SK-N-SH (cell line): ENCODE measurements around the gene DOCK10. TPM values are rescaled to one million over a fixed set of nuclear protein-coding genes. Genes with fewer than 3 reads are reported as not detected.

Source experiments
- CTCF ChIA-PET: fragments of 300-600, 350-600 bp; formaldehyde crosslinking; extraction: SDS; loops from one replicate; lab custom pipeline; 2021; lab: Yijun Ruan, JAX
- POLR2A ChIA-PET: fragments of 350-600 bp; sonication (Branson Sonifier 250); formaldehyde crosslinking; extraction: SDS; loops from one replicate; lab custom pipeline; 2020; ENCODE audit warnings: antibody characterized with exemption, inconsistent platforms; lab: Yijun Ruan, JAX
- DNase-seq: peaks from one replicate; pipeline ENCODE4 v3.0.0; 2012
- H2AFZ ChIP-seq: fragments of 200-600 bp; sonication (generic); 2 replicates; pipeline ENCODE4 v1.8.1; 2016; ENCODE audit warnings: antibody characterized with exemption, mild to moderate bottlenecking, low read depth
- H3F3A ChIP-seq: fragments of 200-600 bp; sonication (generic); replicated peaks from 2 replicates; pipeline ENCODE3; 2016; ENCODE audit warnings: antibody characterized with exemption, mild to moderate bottlenecking; ENCODE audit not compliant: insufficient read depth
- H3K27ac ChIP-seq, 2 experiments: fragments of 200-500 bp in 1 of 2; fragments of 200-600 bp in 1 of 2; sonication (Bioruptor generic) in 1 of 2; sonication (generic), shearing (Covaris generic) in 1 of 2; 2 replicates each; pipeline versions ENCODE4 v1.5.1 to v1.6.1; 2014 to 2016; ENCODE audit warnings: low read depth in 2 of 2, inconsistent platforms in 1 of 2, low read length in 1 of 2, mild to moderate bottlenecking in 1 of 2, mixed read lengths in 1 of 2
- H3K27me3 ChIP-seq: fragments of 200-600 bp; sonication (generic), shearing (Covaris generic); 2 replicates; pipeline ENCODE4 v1.6.1; 2016; ENCODE audit warnings: mixed run types; ENCODE audit not compliant: insufficient read depth
- H3K36me3 ChIP-seq, 2 experiments: fragments of 200-500 bp in 1 of 2; fragments of 200-600 bp in 1 of 2; sonication (Bioruptor generic) in 1 of 2; sonication (generic) in 1 of 2; replicated peaks in 1 of 2; 2 replicates each; pipeline versions ENCODE3 to v1.5.1; 2014 to 2016; ENCODE audit warnings: low read length in 1 of 2, mild to moderate bottlenecking in 1 of 2; ENCODE audit not compliant: insufficient read depth in 2 of 2, control insufficient read depth in 1 of 2
- H3K4me1 ChIP-seq, 2 experiments: fragments of 200-500 bp in 1 of 2; fragments of 200-600 bp in 1 of 2; sonication (Bioruptor generic) in 1 of 2; sonication (generic), shearing (Covaris generic) in 1 of 2; 2 replicates each; pipeline versions ENCODE4 v1.5.1 to v1.6.1; 2014 to 2016; ENCODE audit warnings: low read depth in 1 of 2, low read length in 1 of 2, mixed run types in 1 of 2; ENCODE audit not compliant: insufficient read depth in 2 of 2, control insufficient read depth in 1 of 2
- H3K4me2 ChIP-seq: fragments of 200-600 bp; sonication (generic), shearing (Covaris generic); 2 replicates; pipeline ENCODE4 v1.6.1; 2017; ENCODE audit warnings: mixed run types
- H3K4me3 ChIP-seq, 2 experiments: fragments of 200-500 bp in 1 of 2; fragments of 200-600 bp in 1 of 2; sonication (Bioruptor generic) in 1 of 2; sonication (generic), shearing (Covaris generic) in 1 of 2; 2 replicates each; pipeline versions ENCODE4 v1.5.1 to v1.8.1; 2014 to 2016; ENCODE audit warnings: low read depth in 2 of 2, inconsistent platforms in 1 of 2, low read length in 1 of 2, mild to moderate bottlenecking in 1 of 2, mixed read lengths in 1 of 2, moderate library complexity in 1 of 2
- H3K79me2 ChIP-seq: fragments of 200-600 bp; sonication (generic); 2 replicates; pipeline ENCODE4 v1.8.1; 2017; ENCODE audit warnings: mild to moderate bottlenecking; ENCODE audit not compliant: insufficient read depth
- H3K9ac ChIP-seq: fragments of 200-600 bp; sonication (generic); 2 replicates; pipeline ENCODE4 v1.6.1; 2017; ENCODE audit warnings: mixed run types
- H3K9me2 ChIP-seq: fragments of 200-600 bp; sonication (generic); 2 replicates; pipeline ENCODE4 v1.6.1; 2017; ENCODE audit warnings: mixed run types
- H3K9me3 ChIP-seq: fragments of 200-600 bp; sonication (generic); 2 replicates; pipeline ENCODE4 v1.6.1; 2017; ENCODE audit warnings: mixed run types, mild to moderate bottlenecking, moderate library complexity
- H4K20me1 ChIP-seq: fragments of 200-600 bp; sonication (generic); 2 replicates; pipeline ENCODE4 v1.6.1; 2017; ENCODE audit warnings: mild to moderate bottlenecking, mixed run types; ENCODE audit not compliant: insufficient read depth
- EP300 ChIP-seq, 2 experiments: IDR thresholded peaks; 2 replicates each; pipeline versions ENCODE4 v1.4.0 to v1.6.1; 2012; ENCODE audit warnings: borderline replicate concordance in 1 of 2, low read depth in 1 of 2, low read length in 1 of 2
- GABPA ChIP-seq: IDR thresholded peaks from 2 replicates; pipeline ENCODE4 v1.4.0; 2012; ENCODE audit warnings: low read depth, mild to moderate bottlenecking
- GATA2 ChIP-seq: sonication (generic); formaldehyde crosslinking; IDR thresholded peaks from 2 replicates; pipeline ENCODE4 v1.5.0; 2020; ENCODE audit warnings: mild to moderate bottlenecking, missing genetic modification reagents
- IRF3 ChIP-seq: fragments of 150-350 bp; IDR thresholded peaks from 2 replicates; pipeline ENCODE4 v1.6.1; 2016; ENCODE audit warnings: mild to moderate bottlenecking, low read depth, low read length
- MEF2A ChIP-seq: IDR thresholded peaks from 2 replicates; pipeline ENCODE4 v1.4.0; 2012; ENCODE audit warnings: low read depth, borderline replicate concordance
- NFIC ChIP-seq: IDR thresholded peaks from 2 replicates; pipeline ENCODE4 v1.4.0; 2012; ENCODE audit warnings: borderline replicate concordance
- NRF1 ChIP-seq: IDR thresholded peaks from 2 replicates; pipeline ENCODE4 v1.6.1; 2012; ENCODE audit warnings: low read depth, mild to moderate bottlenecking, low read length
- RCOR1 ChIP-seq: fragments of 150-350 bp; IDR thresholded peaks from 2 replicates; pipeline ENCODE4 v1.6.1; 2017; ENCODE audit warnings: antibody characterized with exemption, low read length
- RXRA ChIP-seq: IDR thresholded peaks from 2 replicates; pipeline ENCODE4 v1.4.0; 2012; ENCODE audit warnings: low read depth, mild to moderate bottlenecking, borderline replicate concordance
- SMC3 ChIP-seq: IDR thresholded peaks from 2 replicates; pipeline ENCODE4 v1.6.1; 2012; ENCODE audit warnings: low read depth, low read length, improper control_type of control experiment
- TCF12 ChIP-seq: IDR thresholded peaks from 2 replicates; pipeline ENCODE4 v1.4.0; 2012
- ZBTB33 ChIP-seq: IDR thresholded peaks from 2 replicates; pipeline ENCODE4 v1.4.0; 2012; ENCODE audit warnings: low read depth, borderline replicate concordance
- WGBS: methylation state at CpG from one replicate; pipeline ENCODE4 v1.1.6; 2017; ENCODE audit warnings: low lambda C conversion rate; 5-methylcytosine and 5-hydroxymethylcytosine counted together
- polyA plus RNA-seq, 3 experiments: library from polyadenylated mRNA; depleted of rRNA; stranded (reverse); fragments of >200 nt; gene quantifications; 2 replicates each; pipeline ENCODE4 v1.2.3, GENCODE V29; 2012
- TF ChIP-seq, protein P1 (sequence below): IDR thresholded peaks from 2 replicates; pipeline ENCODE4 v1.4.0; 2012; ENCODE audit warnings: low read depth, borderline replicate concordance
- TF ChIP-seq, protein P2 (sequence below): fragments of 200-600 bp; sonication (generic); IDR thresholded peaks from 2 replicates; pipeline ENCODE4 v1.6.1; 2017; ENCODE audit warnings: antibody characterized with exemption, mild to moderate bottlenecking, moderate library complexity

DOCK10 gene
- polyA plus RNA-seq, 1 of the 3 experiments (the other 2 are of a cell fraction): 24.1 TPM

DNA sequence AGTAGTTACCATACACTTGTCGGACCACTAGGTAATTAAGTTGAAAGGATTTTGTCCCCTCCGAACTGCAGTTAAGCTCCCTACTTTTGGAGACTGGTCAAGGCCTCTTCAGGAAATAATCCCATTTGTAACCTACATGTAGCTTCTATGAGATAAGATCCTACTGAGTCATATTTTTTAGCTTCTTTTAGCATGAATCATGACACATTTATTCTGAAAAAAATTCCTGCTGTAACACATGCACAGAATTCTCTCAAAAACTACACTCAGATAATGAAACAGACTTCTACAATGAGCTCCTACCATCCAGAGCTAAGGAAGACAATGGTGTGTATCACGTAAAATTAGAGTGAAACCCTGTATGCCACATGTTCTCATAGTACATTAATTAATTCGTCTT, 225.5 kb downstream of the DOCK10 start (continued):
- TF ChIP-seq, protein P1, sequence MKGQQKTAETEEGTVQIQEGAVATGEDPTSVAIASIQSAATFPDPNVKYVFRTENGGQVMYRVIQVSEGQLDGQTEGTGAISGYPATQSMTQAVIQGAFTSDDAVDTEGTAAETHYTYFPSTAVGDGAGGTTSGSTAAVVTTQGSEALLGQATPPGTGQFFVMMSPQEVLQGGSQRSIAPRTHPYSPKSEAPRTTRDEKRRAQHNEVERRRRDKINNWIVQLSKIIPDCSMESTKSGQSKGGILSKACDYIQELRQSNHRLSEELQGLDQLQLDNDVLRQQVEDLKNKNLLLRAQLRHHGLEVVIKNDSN: peak; percentile 61; the same call in 1 of the 2 replicates
- TF ChIP-seq IRF3: no peak
- TF ChIP-seq GATA2: no peak
- TF ChIP-seq, protein P2, sequence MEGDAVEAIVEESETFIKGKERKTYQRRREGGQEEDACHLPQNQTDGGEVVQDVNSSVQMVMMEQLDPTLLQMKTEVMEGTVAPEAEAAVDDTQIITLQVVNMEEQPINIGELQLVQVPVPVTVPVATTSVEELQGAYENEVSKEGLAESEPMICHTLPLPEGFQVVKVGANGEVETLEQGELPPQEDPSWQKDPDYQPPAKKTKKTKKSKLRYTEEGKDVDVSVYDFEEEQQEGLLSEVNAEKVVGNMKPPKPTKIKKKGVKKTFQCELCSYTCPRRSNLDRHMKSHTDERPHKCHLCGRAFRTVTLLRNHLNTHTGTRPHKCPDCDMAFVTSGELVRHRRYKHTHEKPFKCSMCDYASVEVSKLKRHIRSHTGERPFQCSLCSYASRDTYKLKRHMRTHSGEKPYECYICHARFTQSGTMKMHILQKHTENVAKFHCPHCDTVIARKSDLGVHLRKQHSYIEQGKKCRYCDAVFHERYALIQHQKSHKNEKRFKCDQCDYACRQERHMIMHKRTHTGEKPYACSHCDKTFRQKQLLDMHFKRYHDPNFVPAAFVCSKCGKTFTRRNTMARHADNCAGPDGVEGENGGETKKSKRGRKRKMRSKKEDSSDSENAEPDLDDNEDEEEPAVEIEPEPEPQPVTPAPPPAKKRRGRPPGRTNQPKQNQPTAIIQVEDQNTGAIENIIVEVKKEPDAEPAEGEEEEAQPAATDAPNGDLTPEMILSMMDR: no peak
- TF ChIP-seq, all 33 proteins: peak for 10

GRCh38 chr2:224813578-224813977, 228.7 kb downstream of the DOCK10 start:
- Histone ChIP-seq H3K9me2 (no peaks in the 10 kb centered on the region), H4K20me1 (no peaks in the 10 kb centered on the region), H3K4me1 (peaks cover 0 to 11% of the 10 kb centered on the region in 2 experiments; a peak in 2 of 4 replicates), H2AFZ (no peak overlapping the region), H3K36me3 (peaks cover 0 to 53% of the 10 kb centered on the region in 2 experiments), H3K27me3 (no peaks in the 10 kb centered on the region), H3F3A (peaks cover 17% of the 10 kb centered on the region), H3K4me3 (no peak overlapping the region), H3K9ac (no peak overlapping the region), H3K4me2 (no peak overlapping the region), H3K9me3 (peaks cover 6% of the 10 kb centered on the region; the same call in 1 of the 2 replicates), H3K79me2 (no peaks in the 10 kb centered on the region; the same call in 1 of the 2 replicates), H3K27ac (no peak overlapping the region)
- TF ChIP-seq, protein P2: no peak
- TF ChIP-seq EP300 (IDR thresholded peaks at IDR 0.05; ENCODE audit: borderline replicate concordance in 1 of 2, low read depth in 1 of 2, low read length in 1 of 2): no peak
- no peak for TF ChIP-seq MEF2A
- no peak for TF ChIP-seq ZBTB33
- no peak for TF ChIP-seq RXRA
- no peak for TF ChIP-seq SMC3
- TF ChIP-seq NRF1: no peak
- no peak for TF ChIP-seq RCOR1
- TF ChIP-seq TCF12: no peak
- no peak for TF ChIP-seq GABPA
- TF ChIP-seq GATA2: no peak
- no peak for TF ChIP-seq NFIC
- ChIA-PET POLR2A (no interaction called here), CTCF (no interaction called here)
- 87% methylated on average over 1 of the region's 1 CpG for WGBS
- no peak for DNase-seq
